ENCODE measurements around the gene CD82.

Gene CD82

DNA sequence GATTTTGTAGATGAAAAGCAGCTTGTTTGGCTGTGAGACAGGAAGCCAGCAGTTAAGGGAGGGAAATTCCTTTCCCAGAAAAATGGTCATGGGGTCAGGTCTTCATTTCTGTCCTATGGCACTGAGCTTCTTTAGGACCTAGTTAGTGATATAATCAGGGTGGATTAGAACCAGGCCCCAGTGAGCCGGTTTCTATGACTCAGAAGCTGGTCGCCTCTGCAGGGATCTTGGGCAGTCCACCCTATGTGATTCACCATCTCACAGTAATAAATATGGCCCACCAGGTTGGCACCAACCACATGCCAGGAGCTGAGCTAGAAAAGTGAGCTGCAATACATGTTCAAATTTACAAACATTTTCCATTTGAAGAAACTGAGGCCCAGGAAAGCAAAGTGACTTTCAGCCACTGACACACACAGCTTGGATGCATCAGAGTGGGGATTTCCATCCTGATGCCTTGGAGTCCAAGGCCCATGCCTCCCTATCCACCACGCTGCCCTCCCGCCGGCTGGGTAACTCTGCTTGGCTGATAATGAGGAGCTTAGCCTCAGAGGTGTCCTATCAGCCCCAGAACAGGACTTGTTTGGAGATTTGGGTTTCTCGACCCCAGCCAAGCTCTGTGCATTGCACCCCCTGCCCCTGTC is 42.0 kb downstream of the CD82 start:
- ChIA-PET POLR2A (interaction anchor here (0.9 kb wide), 1 partner anchor 44 kb away, joined by 3 read pairs; no protein-coding TSS in a partner anchor), CTCF (interaction anchor here (0.7 to 2.1 kb wide), 6 partner anchors 8 to 322 kb away, joined by 3 to 34 read pairs (median 6); no protein-coding TSS in a partner anchor)
- no peak for DNase-seq (ENCODE audit: low read depth, low spot score)
- TF ChIP-seq, protein P1, sequence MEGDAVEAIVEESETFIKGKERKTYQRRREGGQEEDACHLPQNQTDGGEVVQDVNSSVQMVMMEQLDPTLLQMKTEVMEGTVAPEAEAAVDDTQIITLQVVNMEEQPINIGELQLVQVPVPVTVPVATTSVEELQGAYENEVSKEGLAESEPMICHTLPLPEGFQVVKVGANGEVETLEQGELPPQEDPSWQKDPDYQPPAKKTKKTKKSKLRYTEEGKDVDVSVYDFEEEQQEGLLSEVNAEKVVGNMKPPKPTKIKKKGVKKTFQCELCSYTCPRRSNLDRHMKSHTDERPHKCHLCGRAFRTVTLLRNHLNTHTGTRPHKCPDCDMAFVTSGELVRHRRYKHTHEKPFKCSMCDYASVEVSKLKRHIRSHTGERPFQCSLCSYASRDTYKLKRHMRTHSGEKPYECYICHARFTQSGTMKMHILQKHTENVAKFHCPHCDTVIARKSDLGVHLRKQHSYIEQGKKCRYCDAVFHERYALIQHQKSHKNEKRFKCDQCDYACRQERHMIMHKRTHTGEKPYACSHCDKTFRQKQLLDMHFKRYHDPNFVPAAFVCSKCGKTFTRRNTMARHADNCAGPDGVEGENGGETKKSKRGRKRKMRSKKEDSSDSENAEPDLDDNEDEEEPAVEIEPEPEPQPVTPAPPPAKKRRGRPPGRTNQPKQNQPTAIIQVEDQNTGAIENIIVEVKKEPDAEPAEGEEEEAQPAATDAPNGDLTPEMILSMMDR (IDR thresholded peaks at IDR 0.05; ENCODE audit: insufficient read depth, low read length, missing control alignments): no peak
- H3K4me3 ChIP-seq (ENCODE audit: low read depth, low read length): no peak overlapping the region

DNA sequence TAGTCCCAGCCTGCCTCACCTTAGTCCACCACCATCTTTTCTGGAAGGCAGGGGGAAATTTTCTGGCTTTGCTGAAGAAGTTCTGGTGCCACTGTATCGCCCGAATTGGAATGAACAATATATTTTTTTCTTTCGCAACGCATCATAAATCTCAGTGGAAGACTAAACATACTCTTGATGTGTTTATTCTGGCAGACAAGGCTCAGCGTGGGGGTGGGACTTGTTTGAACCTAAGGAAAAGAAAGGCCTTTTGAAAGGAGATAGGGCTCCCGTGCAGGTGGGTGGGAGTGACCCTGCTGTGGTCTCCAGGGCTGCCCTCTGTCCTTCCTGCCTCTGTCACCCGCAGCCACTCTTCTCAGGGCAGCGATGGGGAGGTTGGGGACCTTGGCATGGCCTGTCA is 42.5 kb downstream of the CD82 start:
- DNase-seq (ENCODE audit: low read depth, low spot score): no peak
- POLR2A ChIA-PET: no interaction called here
- CTCF ChIA-PET: interaction anchor here (1.2 to 2.1 kb wide), 3 partner anchors 9 to 51 kb away, joined by 3 to 34 read pairs (median 15); no protein-coding TSS in a partner anchor

DNA sequence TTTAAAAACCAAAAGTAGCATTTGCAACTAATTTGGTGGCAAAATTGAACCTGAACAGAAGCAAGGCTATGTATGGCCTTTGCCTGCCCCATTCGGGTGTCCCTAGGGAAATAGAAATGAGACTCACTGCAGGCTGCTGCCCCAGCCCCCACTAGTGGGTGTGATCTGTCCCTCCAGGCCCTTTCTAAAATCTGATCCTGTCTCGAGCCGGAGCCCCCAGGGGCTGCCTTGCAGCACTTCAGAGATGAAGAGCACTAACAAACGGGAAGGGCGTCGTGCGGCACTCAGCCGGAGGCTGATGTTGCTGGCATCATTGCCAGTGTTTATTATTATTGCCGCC is 43.2 kb downstream of the CD82 start:
- TF ChIP-seq, protein P1 (IDR thresholded peaks at IDR 0.05; ENCODE audit: insufficient read depth, low read length, missing control alignments): no peak
- no peak for DNase-seq (ENCODE audit: low read depth, low spot score)
- no peak overlapping the region for H3K4me3 ChIP-seq (ENCODE audit: low read depth, low read length)
- CTCF ChIA-PET: interaction anchor here (1.0 to 26.6 kb wide), 4 partner anchors 9 to 298 kb away, joined by 3 to 995 read pairs (median 332); partner anchors contain the start of gene CD82
- POLR2A ChIA-PET: no interaction called here

More for the DNA sequence above, 42.5 kb downstream of the CD82 start:
- TF ChIP-seq, protein P1 (IDR thresholded peaks at IDR 0.05; ENCODE audit: insufficient read depth, low read length, missing control alignments): no peak
- no peak overlapping the region for H3K4me3 ChIP-seq (ENCODE audit: low read depth, low read length)

DNA sequence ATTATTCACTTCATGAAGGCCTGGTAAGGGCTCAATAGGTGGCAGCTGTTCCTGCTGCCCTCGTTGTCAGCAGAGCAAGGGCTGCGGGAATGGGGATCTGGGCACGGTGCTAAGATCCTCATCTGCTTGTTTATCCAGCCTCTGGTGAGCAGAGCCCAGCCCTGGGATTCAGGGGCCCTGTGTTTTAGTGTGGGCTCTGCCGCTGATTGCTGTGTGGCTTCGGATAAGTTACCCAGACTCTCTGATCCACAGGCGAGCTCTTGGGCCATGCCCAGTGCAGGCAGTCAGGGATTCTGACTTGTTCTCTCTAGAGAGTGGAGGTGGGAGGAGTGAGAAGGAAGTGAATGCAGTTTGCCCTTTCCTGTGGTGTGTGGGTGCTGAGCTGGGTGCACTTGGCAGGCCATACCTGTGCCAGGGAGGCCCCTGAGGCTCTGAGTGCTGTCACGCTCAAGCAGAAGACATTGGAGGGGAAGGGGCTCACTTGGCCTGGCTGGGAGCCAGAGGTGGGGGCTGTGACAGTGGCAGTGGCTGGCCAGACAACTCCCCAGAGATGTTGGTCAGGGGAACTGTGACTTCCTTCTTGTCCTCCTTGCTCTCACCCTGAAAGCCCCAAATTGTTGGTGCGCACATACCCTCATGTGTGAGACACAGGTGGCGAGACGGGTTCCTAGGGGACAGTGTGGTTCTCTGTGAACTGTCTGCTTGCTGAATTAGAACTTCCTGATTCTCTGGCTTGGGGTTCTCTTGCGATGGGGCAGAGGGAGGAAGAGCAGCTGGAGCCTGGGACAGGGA is 43.7 kb downstream of the CD82 start:
- DNase-seq (ENCODE audit: low read depth, low spot score): no peak
- no peak overlapping the region for H3K4me3 ChIP-seq (ENCODE audit: low read depth, low read length)
- TF ChIP-seq, protein P1 (IDR thresholded peaks at IDR 0.05; ENCODE audit: insufficient read depth, low read length, missing control alignments): no peak
- ChIA-PET POLR2A (no interaction called here), CTCF (interaction anchor here (0.9 to 26.6 kb wide), 6 partner anchors 8 to 298 kb away, joined by 3 to 995 read pairs (median 20); partner anchors contain the start of gene CD82)

DNA sequence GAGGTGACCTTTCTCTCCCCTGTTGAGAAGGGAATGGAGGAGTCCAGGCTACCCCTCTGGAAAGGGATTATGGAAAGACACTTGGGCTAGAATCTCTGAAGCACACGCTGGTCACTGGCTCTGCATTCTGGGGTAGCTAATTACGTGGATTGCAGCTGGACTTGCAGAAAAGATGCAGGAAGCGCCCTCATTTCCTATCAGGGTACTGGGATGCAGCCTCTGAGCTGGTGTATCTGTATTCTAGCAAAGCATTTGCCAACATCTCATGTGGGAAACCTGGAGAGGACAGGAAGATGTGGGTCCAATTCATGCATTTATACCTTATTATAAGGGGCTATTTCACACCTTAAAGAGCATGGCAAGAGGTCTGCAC is 44.3 kb downstream of the CD82 start:
- no peak overlapping the region for H3K4me3 ChIP-seq (ENCODE audit: low read depth, low read length)
- POLR2A ChIA-PET: no interaction called here
- CTCF ChIA-PET: interaction anchor here (0.9 to 26.6 kb wide), 5 partner anchors 11 to 297 kb away, joined by 3 to 995 read pairs (median 34); partner anchors contain the start of gene CD82
- no peak for DNase-seq (ENCODE audit: low read depth, low spot score)
- TF ChIP-seq, protein P1 (IDR thresholded peaks at IDR 0.05; ENCODE audit: insufficient read depth, low read length, missing control alignments): no peak
